Measurements from ENCODE around the gene MAGED2. TPM values are rescaled to one million over a fixed set of nuclear protein-coding genes. Genes with fewer than 3 reads are reported as not detected.
"Not testable (repeated sequence)": the region's sequence is repeated elsewhere in the genome, so short reads cannot be mapped to it uniquely, and the experiment has no call there.

The MAGED2 gene
- total RNA-seq, 1 donor from 2014 or later, result 25.7 TPM

DNA sequence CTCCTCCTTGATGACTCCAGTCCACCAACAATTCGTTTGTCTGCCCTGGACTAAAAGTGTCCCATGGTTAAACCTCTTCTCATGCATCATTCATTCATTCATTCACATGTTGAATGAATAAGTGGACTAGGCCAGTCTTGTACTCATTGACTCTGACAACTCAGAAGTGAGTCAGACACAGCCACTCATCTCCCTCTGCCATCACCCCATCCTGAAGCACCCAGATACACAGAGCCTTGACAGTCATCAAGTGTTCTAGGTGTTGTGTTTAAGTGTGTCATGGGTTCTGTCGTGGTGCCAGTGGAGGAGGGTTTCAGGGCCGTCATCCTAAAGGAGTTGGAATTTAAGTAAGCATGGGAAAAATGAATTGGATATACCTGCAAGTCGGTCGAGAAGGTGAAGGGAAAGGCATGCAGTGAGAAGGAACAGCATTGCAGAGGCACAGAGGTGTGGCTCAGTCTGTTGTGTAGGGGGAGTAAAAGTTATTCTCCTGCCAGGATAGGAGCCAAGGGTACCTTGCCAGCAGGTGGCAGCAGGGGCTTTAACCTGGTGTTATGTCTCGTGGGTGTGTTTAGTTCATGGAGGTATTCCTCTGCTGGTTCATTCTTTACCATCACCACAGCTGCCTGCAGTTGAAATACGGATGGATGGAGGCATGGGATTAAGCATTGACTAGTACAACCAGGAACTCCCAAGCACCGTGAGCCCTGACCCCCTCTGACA is 18.3 kb downstream of the MAGED2 start:
- Mint-ChIP-seq H3K27ac (no peak overlapping the region), H3K4me3 (no peak overlapping the region), H3K36me3 (ENCODE audit: low read depth) (no peaks in the 10 kb centered on the region), H3K4me1 (ENCODE audit: low read depth) (no peaks in the 10 kb centered on the region), H3K27me3 (ENCODE audit: insufficient read depth) (peaks cover 4% of the 10 kb centered on the region), H3K9me3 (no peaks in the 10 kb centered on the region)
- intact Hi-C loops (cut with micrococcal nuclease), result no loop called here
- no peak for DNase-seq (ENCODE audit: low spot score)

- Mint-ChIP-seq H3K9me3 (no peaks in the 10 kb centered on the region), H3K27ac (no peak overlapping the region), H3K36me3 (ENCODE audit: low read depth) (no peaks in the 10 kb centered on the region), H3K4me3 (no peak overlapping the region), H3K4me1 (ENCODE audit: low read depth) (no peaks in the 10 kb centered on the region), H3K27me3 (ENCODE audit: insufficient read depth) (peaks cover 4% of the 10 kb centered on the region)
- intact Hi-C loops (cut with micrococcal nuclease), result no loop called here
- no peak for DNase-seq (ENCODE audit: low spot score)
These were observed 19.1 kb downstream of the MAGED2 start for GRCh38 chrX:54826598-54826997.

- H3K4me1 Mint-ChIP-seq (ENCODE audit: low read depth), result no peaks in the 10 kb centered on the region
- no peak for DNase-seq (ENCODE audit: low spot score)
- intact Hi-C loops (cut with micrococcal nuclease), result no loop called here
- H3K36me3 Mint-ChIP-seq (ENCODE audit: low read depth), result no peaks in the 10 kb centered on the region
- H3K27me3 Mint-ChIP-seq (ENCODE audit: insufficient read depth), result peaks cover 9% of the 10 kb centered on the region
- peaks cover 3% of the 10 kb centered on the region for H3K9me3 Mint-ChIP-seq
- H3K27ac Mint-ChIP-seq, result no peak overlapping the region
- no peak overlapping the region for H3K4me3 Mint-ChIP-seq
These were observed 31.0 kb downstream of the MAGED2 start for GRCh38 chrX:54838583-54838982.

GRCh38 chrX:54841184-54841874 is 33.8 kb downstream of the MAGED2 start:
- H3K36me3 Mint-ChIP-seq (ENCODE audit: low read depth); H3K4me1 Mint-ChIP-seq (ENCODE audit: low read depth); H3K27ac Mint-ChIP-seq; intact Hi-C loops (cut with micrococcal nuclease); DNase-seq (ENCODE audit: low spot score); H3K27me3 Mint-ChIP-seq (ENCODE audit: insufficient read depth); H3K9me3 Mint-ChIP-seq; H3K4me3 Mint-ChIP-seq: not testable (repeated sequence)

DNA sequence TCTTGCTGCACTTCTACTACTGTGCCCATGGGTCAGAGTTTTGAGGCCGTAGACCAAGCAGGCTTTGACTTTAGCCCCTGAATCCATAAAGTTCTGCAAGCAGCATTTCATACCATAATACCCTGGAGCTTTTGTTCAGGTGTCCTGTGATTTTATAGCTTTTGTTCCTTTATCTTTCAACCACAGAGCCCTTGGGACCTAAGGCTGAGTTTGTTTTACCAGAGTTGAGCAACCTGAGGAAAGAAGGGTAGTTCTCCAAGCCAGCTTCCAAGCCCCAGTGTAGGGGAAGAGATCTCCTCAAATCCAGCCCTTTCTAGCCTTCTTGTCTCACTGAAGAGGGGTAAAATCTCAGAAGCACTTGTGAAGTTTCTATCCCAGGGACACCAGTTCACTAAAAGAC is 35.1 kb downstream of the MAGED2 start:
- DNase-seq (ENCODE audit: low spot score), result no peak
- H3K4me1 Mint-ChIP-seq (ENCODE audit: low read depth), result no peaks in the 10 kb centered on the region
- H3K27me3 Mint-ChIP-seq (ENCODE audit: insufficient read depth), result peaks cover 7% of the 10 kb centered on the region
- no peaks in the 10 kb centered on the region for H3K36me3 Mint-ChIP-seq (ENCODE audit: low read depth)
- no peak overlapping the region for H3K4me3 Mint-ChIP-seq
- intact Hi-C loops (cut with micrococcal nuclease), result no loop called here
- no peak overlapping the region for H3K27ac Mint-ChIP-seq
- no peaks in the 10 kb centered on the region for H3K9me3 Mint-ChIP-seq

DNA sequence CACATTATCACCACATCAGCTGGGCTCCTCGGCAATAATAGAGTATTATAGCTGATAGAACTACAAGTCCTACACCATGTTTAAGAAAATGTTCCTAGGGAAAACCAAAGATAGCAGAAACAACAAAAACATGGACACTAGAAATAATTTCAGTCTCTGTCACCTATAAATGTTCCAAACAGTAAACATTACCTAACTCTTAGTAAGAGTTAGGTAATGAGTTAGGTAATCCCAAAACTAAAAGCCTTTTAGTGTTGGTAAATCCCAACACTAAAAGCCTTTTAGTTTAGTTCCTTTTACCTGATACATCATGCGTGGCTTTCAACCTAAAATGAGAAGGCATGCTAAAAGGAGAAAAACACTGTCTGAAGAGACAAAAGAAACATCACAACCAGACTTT is 35.5 kb downstream of the MAGED2 start:
- Mint-ChIP-seq H3K4me1 (ENCODE audit: low read depth) (no peaks in the 10 kb centered on the region), H3K4me3 (no peak overlapping the region), H3K36me3 (ENCODE audit: low read depth) (no peaks in the 10 kb centered on the region), H3K9me3 (no peaks in the 10 kb centered on the region), H3K27me3 (ENCODE audit: insufficient read depth) (peaks cover 3% of the 10 kb centered on the region), H3K27ac (no peak overlapping the region)
- intact Hi-C loops (cut with micrococcal nuclease), result no loop called here
- DNase-seq (ENCODE audit: low spot score), result no peak

DNA sequence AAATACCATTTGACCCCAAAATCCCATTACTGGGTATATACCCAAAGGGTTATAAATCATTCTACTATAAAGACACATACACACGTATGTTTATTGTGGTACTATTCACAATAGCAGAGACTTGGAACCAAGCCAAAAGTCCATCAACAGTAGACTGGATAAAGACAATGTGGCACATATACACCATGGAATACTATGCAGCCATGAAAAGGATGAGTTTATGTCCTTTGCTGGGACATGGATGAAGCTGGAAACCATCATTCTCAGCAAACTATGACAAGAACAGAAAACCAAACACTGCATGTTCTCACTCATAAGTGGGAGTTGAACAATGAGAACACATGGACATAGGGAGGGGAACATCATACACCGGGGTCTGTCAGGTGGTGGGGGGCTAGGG is 40.2 kb downstream of the MAGED2 start:
- H3K4me3 Mint-ChIP-seq; H3K27ac Mint-ChIP-seq; H3K4me1 Mint-ChIP-seq (ENCODE audit: low read depth); H3K36me3 Mint-ChIP-seq (ENCODE audit: low read depth); H3K27me3 Mint-ChIP-seq (ENCODE audit: insufficient read depth); DNase-seq (ENCODE audit: low spot score); H3K9me3 Mint-ChIP-seq; intact Hi-C loops (cut with micrococcal nuclease): not testable (repeated sequence)

DNA sequence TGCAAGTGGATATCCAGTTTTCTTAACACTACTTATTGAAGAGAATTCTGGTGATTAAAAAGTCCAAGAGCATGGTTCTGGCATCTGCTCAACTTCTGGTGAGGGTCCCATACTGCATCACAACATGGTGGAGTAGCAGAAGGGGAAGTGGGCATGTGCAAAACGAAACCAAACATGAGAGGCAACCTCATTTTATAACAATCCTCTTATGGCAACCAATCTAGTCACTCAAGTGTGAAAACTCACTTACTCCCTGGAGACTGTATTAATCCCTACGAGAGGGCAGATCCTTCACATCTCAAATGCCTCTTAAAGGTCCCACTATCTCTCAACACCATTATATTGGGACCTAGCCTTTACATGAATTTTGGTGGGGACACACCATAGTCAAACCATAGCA is 57.7 kb downstream of the MAGED2 start:
- Mint-ChIP-seq H3K27ac (no peak overlapping the region), H3K27me3 (ENCODE audit: insufficient read depth) (no peaks in the 10 kb centered on the region), H3K36me3 (ENCODE audit: low read depth) (no peaks in the 10 kb centered on the region), H3K9me3 (peaks cover 7% of the 10 kb centered on the region), H3K4me3 (no peak overlapping the region), H3K4me1 (ENCODE audit: low read depth) (no peaks in the 10 kb centered on the region)
- DNase-seq (ENCODE audit: low spot score), result no peak
- intact Hi-C loops (cut with micrococcal nuclease), result no loop called here

Other genes starting within 250 kb of the MAGED2 start
- gene ITIH6, start 9.5 kb upstream of the MAGED2 start, total RNA-seq, result not detected in 2 replicates
- 0.78 and 1.3 TPM in 2 replicates for gene TRO, start 113.1 kb downstream of the MAGED2 start, total RNA-seq
- 0.39 and 0.93 TPM in 2 replicates for gene PFKFB1, start 186.4 kb downstream of the MAGED2 start, total RNA-seq
- 33.9 and 36.8 TPM in 2 replicates for gene APEX2, start 192.6 kb downstream of the MAGED2 start, total RNA-seq
- gene ALAS2, start 223.2 kb downstream of the MAGED2 start, total RNA-seq, result not detected in 2 replicates